ENCODE data around the gene TMCC2.
"Not testable (repeated sequence)": the region's sequence is repeated elsewhere in the genome, so short reads cannot be mapped to it uniquely, and the experiment has no call there.

Gene TMCC2

GRCh38 chr1:205293350-205294074 is 65.8 kb downstream of the TMCC2 start:
- H3K4me3 ChIP-seq (ENCODE audit: low read length): no peak overlapping the region
- peak; percentile 64 for DNase-seq (ENCODE audit: low read depth)
- TF ChIP-seq CTCF (IDR thresholded peaks at IDR 0.05; ENCODE audit: insufficient read depth, low read depth, low read length, missing control alignments): no peak

GRCh38 chr1:205294175-205294917 is 66.6 kb downstream of the TMCC2 start:
- no peak overlapping the region for H3K4me3 ChIP-seq (ENCODE audit: low read length)
- DNase-seq (ENCODE audit: low read depth): peak; percentile 82
- TF ChIP-seq CTCF (IDR thresholded peaks at IDR 0.05; ENCODE audit: insufficient read depth, low read depth, low read length, missing control alignments): no peak

GRCh38 chr1:205294934-205295333 is 67.2 kb downstream of the TMCC2 start:
- no peak overlapping the region for H3K4me3 ChIP-seq (ENCODE audit: low read length)
- no peak for DNase-seq (ENCODE audit: low read depth)
- no peak for TF ChIP-seq CTCF (IDR thresholded peaks at IDR 0.05; ENCODE audit: insufficient read depth, low read depth, low read length, missing control alignments)

DNA sequence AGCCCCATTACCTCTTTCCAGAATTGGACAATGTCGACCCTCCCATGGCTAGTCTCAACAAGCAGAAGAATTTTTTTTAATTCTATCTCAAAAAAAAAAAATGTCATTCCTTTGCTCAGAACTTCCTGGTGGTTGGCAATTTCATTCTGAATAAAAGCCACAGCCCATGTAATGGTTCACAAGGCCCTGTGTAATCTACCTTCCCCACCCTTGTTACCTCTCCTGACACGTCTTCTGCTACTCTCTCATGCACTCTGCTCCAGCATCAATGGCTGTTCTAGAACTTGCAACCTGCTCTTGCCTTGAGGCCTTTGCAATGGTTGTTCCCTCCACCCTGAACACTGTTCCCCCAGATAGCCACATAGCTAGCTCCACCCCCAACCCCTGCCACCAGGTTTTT is 68.4 kb downstream of the TMCC2 start:
- no peak for TF ChIP-seq CTCF (IDR thresholded peaks at IDR 0.05; ENCODE audit: insufficient read depth, low read depth, low read length, missing control alignments)
- no peak overlapping the region for H3K4me3 ChIP-seq (ENCODE audit: low read length)
- DNase-seq (ENCODE audit: low read depth): peak; percentile 33

GRCh38 chr1:205297546-205298177 is 69.9 kb downstream of the TMCC2 start:
- not testable (repeated sequence) for H3K4me3 ChIP-seq (ENCODE audit: low read length)
- DNase-seq (ENCODE audit: low read depth): peak; percentile 30

DNA sequence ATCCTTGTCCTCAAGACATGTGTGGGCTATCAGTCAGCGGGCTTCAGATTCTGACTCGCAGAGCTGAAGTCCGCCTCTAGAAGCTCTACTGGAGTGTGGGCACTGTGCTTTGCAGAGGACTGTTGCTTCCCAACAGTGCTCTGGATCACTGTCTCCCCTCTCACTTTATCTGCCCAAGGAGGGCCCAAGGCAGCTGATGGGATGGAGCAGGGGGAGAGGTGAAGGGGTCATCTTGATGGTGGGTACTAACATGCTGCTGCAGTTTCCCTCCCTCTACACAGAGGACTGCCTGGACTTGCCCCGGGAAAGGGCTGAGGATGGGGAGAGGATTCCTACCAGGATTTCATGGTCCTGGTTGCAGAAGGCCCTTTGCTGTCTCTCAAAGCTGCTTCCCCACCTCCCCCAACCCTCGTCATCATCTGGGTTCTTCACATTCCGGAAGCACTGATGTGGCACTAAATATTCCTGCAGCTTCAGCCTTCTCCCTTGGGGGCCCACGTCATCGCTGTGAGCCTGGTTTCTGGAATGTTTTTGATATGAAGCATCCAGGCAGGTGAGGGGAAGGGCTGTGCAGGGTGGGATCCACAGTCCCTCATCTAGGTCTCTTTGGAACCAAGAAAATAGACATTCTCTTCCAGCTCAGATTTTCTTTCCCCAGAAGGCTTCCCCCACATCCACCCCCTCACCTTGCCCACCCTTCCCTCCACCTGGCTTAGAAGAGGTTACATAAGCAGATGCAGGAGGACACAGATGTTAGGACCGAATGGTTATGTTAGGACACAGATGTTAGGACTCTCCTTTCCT is 70.6 kb downstream of the TMCC2 start:
- H3K4me3 ChIP-seq (ENCODE audit: low read length): no peak overlapping the region
- TF ChIP-seq CTCF (IDR thresholded peaks at IDR 0.05; ENCODE audit: insufficient read depth, low read depth, low read length, missing control alignments): no peak
- peak; percentile 98 for DNase-seq (ENCODE audit: low read depth)

DNA sequence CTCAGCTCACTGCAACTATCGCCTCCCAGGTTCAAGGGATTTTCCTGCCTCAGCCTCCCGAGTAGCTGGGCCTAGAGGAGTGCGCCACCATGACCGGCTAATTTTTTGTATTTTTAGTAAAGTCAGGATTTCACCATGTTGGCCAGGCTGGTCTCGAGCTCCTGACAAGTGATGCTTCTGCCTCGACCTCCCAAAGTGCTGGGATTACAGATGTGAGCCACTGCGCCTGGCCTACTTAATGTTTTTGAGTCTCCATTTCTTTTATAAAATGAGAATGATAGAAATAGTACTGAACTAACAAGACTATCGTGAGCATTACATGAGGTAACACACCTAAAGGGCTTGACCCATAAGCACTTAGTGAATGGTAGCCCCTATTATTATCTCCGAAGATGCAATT is 72.4 kb downstream of the TMCC2 start:
- no peak overlapping the region for H3K4me3 ChIP-seq (ENCODE audit: low read length)
- TF ChIP-seq CTCF (IDR thresholded peaks at IDR 0.05; ENCODE audit: insufficient read depth, low read depth, low read length, missing control alignments): no peak
- no peak for DNase-seq (ENCODE audit: low read depth)

Data from epithelial cell of esophagus (primary cell).